Measurements from ENCODE around the gene C6orf136. TPM values are rescaled to one million over a fixed set of nuclear protein-coding genes. Genes with fewer than 3 reads are reported as not detected.

The C6orf136 gene
- total and polyA plus RNA-seq, 9 of the 15 experiments (the other 6 are each of a cell fraction or from before 2014, with no cell fraction given), result 14.1 to 63.1 (median 18.4) TPM

GRCh38 chr6:30676660-30677285 is 29.8 kb downstream of the C6orf136 start:
- no peak for TF ChIP-seq ZC3H4 (CRISPR knock-in tag; IDR thresholded peaks at IDR 0.05; ENCODE audit: borderline replicate concordance)
- H3K9me3 ChIP-seq (replicated peaks; ENCODE audit: control insufficient read depth, insufficient read depth, low read depth, low read length), result no peaks in the 10 kb centered on the region
- FAIRE-seq (no peak), ATAC-seq (no peak), DNase-seq (ENCODE audit: extremely low read depth in 1 of 4, low spot score in 3 of 4) (no peak)
- intact Hi-C loops (cut with micrococcal nuclease), result no loop called here
- H3K4me2 ChIP-seq (ENCODE audit: insufficient read depth, low read length), result no peak overlapping the region
- peaks cover 42% of the 10 kb centered on the region for H3K79me2 ChIP-seq (ENCODE audit: control insufficient read depth, insufficient read depth, low read length)
- in situ Hi-C loops (cut with MboI), result loop anchor here (10.0 kb wide), 2 partner anchors 48 to 408 kb away; partner anchors contain the start of gene TUBB
- H4K20me1 ChIP-seq (replicated peaks; ENCODE audit: control insufficient read depth, insufficient read depth, low read length), result no peaks in the 10 kb centered on the region; the same call in 1 of the 2 replicates
- H3K4me3 ChIP-seq, result no peak overlapping the region
- no peaks in the 10 kb centered on the region for H3K9me1 ChIP-seq (ENCODE audit: control insufficient read depth, insufficient read depth, low read length)
- TSS peak; percentile 28 for BruUV-seq (replicated peaks)
- no peaks in the 10 kb centered on the region for H3K27me3 ChIP-seq (ENCODE audit: control insufficient read depth in 2 of 2, insufficient read depth in 2 of 2, low read length in 2 of 2)
- peak overlapping the region in 1 of 2 experiments; percentile 55; a peak in 2 of 4 replicates for H3K9ac ChIP-seq (ENCODE audit: insufficient read depth in 1 of 2, low read depth in 2 of 2, low read length in 2 of 2)
- ChIA-PET CTCF (ENCODE audit: low intra/inter-chr PET ratio) (no interaction called here), POLR2A (interaction anchor here (1.3 to 1.8 kb wide), 2 partner anchors 14 to 40 kb away, joined by 3 to 4 read pairs; partner anchors contain the start of genes MDC1 and NRM)
- 91% methylated on average over 9 of the region's 10 CpGs for WGBS (ENCODE audit: insufficient coverage, low coverage, missing lambda C conversion rate)
- H3K27ac ChIP-seq (ENCODE audit: extremely low read depth, low read depth, low read length), result no peak overlapping the region
- no peak overlapping the region for H2AFZ ChIP-seq (ENCODE audit: low read depth, low read length)
- H3K4me1 ChIP-seq (replicated peaks in 1 of 2; ENCODE audit: control insufficient read depth in 2 of 2, insufficient read depth in 2 of 2, low read length in 2 of 2), result peaks cover 20 to 38% of the 10 kb centered on the region in 2 experiments
- peaks cover 43% of the 10 kb centered on the region for H3K36me3 ChIP-seq (ENCODE audit: control insufficient read depth, insufficient read depth, low read length)

DNA sequence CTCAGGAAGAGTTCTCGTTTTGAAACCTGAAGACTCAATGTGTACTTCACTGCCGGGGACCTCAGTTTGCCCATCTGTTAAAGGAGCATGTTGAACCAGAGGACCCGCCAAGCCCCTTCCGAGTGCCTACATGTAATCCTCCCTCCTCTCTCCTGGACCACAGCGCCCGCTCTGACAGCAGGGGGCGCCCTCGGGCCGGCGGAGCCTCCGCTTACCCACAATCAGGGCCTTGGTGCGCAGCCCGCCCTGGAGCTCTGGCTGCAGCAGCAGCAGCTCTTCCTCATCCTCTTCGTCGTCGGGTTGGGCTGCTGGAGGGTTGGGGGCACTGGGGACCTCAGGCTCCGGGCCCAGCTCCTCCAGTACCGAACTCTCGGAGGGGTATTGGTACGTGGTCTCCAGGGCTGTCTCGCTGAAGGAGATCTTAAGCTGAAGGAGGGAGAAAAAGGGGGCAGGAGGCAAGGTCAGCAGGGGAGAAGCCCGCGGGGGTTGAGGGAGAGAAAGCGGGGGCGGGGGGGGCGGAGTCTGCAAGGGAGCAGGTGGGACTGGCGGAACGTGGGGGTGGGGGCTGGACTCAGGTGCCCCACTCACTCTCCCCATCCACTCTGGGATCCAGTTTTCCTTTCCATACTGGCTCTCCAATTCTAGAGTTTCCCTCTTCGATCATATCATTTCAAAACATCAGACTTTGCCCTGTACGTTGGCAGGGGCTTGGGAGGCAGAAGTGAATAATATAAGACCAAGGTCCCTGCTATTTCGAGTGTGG is 32.2 kb downstream of the C6orf136 start:
- peak overlapping the region; percentile 16 to 76; a peak in 3 of 4 replicates for H3K9ac ChIP-seq (ENCODE audit: insufficient read depth in 1 of 2, low read depth in 2 of 2, low read length in 2 of 2)
- 0 out of 2 replicates have a peak overlapping the region, but pooled peaks have one; percentile 22 for H2AFZ ChIP-seq (ENCODE audit: low read depth, low read length)
- DNase-seq (ENCODE audit: extremely low read depth in 1 of 4, low spot score in 3 of 4), result peak; percentile 81 to 95 (median 87)
- BruUV-seq (replicated peaks), result no TSS peak
- ChIA-PET POLR2A (interaction anchor here (0.5 to 7.0 kb wide), 14 partner anchors 9 to 703 kb away, joined by 3 to 118 read pairs (median 4); partner anchors contain the start of genes MDC1 and TUBB), CTCF (ENCODE audit: low intra/inter-chr PET ratio) (interaction anchor here (0.5 to 6.1 kb wide), 8 partner anchors 40 to 401 kb away, joined by 3 to 92 read pairs (median 5); partner anchors contain the start of genes TUBB and VARS2)
- H3K4me2 ChIP-seq (ENCODE audit: insufficient read depth, low read length), result peak overlapping the region; percentile 64
- H3K79me2 ChIP-seq (ENCODE audit: control insufficient read depth, insufficient read depth, low read length), result peaks cover 55% of the 10 kb centered on the region
- H3K9me3 ChIP-seq (replicated peaks; ENCODE audit: control insufficient read depth, insufficient read depth, low read depth, low read length), result no peaks in the 10 kb centered on the region
- intact Hi-C loops (cut with micrococcal nuclease) (loop anchor here (1.0 to 2.0 kb wide), 3 partner anchors 43 to 198 kb away; no protein-coding TSS in a partner anchor), in situ Hi-C loops (cut with MboI) (loop anchor here (10.0 kb wide), 2 partner anchors 46 to 406 kb away; partner anchors contain the start of gene TUBB)
- no peaks in the 10 kb centered on the region for H3K9me1 ChIP-seq (ENCODE audit: control insufficient read depth, insufficient read depth, low read length)
- H3K27ac ChIP-seq (ENCODE audit: extremely low read depth, low read depth, low read length), result no peak overlapping the region
- H3K36me3 ChIP-seq (ENCODE audit: control insufficient read depth, insufficient read depth, low read length), result peaks cover 46% of the 10 kb centered on the region
- H3K4me1 ChIP-seq (replicated peaks in 1 of 2; ENCODE audit: control insufficient read depth in 2 of 2, insufficient read depth in 2 of 2, low read length in 2 of 2), result peaks cover 29 to 48% of the 10 kb centered on the region in 2 experiments
- H3K4me3 ChIP-seq, result peak overlapping the region; percentile 1; the same call in 1 of the 2 replicates
- FAIRE-seq, result peak; percentile 84
- H4K20me1 ChIP-seq (replicated peaks; ENCODE audit: control insufficient read depth, insufficient read depth, low read length), result no peaks in the 10 kb centered on the region; the same call in 1 of the 2 replicates
- WGBS (ENCODE audit: insufficient coverage, low coverage, missing lambda C conversion rate), result 9% methylated on average over 27 of the region's 31 CpGs
- peak; percentile 79 for ATAC-seq
- no peaks in the 10 kb centered on the region for H3K27me3 ChIP-seq (ENCODE audit: control insufficient read depth in 2 of 2, insufficient read depth in 2 of 2, low read length in 2 of 2)
- TF ChIP-seq MAFK (IDR thresholded peaks at IDR 0.05; ENCODE audit: low read length) (peak; percentile 45; the same call in 1 of the 2 replicates), POU5F1 (IDR thresholded peaks at IDR 0.05; ENCODE audit: borderline replicate concordance, low read depth, low read length, partially characterized antibody) (no peak), MYNN (IDR thresholded peaks at IDR 0.05) (peak; percentile 80), MYNN (CRISPR knock-in tag; IDR thresholded peaks at IDR 0.05) (no peak), PHTF2 (CRISPR knock-in tag; IDR thresholded peaks at IDR 0.05) (no peak), ELK3 (CRISPR knock-in tag; IDR thresholded peaks at IDR 0.05) (no peak), MEF2A (IDR thresholded peaks at IDR 0.05; ENCODE audit: control insufficient read depth, low read depth, low read length) (no peak), CHD2 (IDR thresholded peaks at IDR 0.05; ENCODE audit: low read depth, low read length) (no peak), KLF10 (CRISPR knock-in tag; IDR thresholded peaks at IDR 0.05) (no peak)

Measured in K562 (cell line).